GM12892 (cell line): ENCODE measurements around the gene DES.

Experiments used
- DNase-seq: peaks from one replicate; pipeline ENCODE4 v3.0.0; 2011; ENCODE audit not compliant: insufficient read length
- FAIRE-seq: peaks from 2 replicates; lab custom pipeline; 2011; peaks lifted over from hg19 to GRCh38; lab: Jason Lieb, UNC
- POLR2A ChIP-seq: IDR thresholded peaks from 2 replicates; pipeline ENCODE4 v1.6.1; 2011; ENCODE audit warnings: low read depth, low read length, control low read depth
- POLR2AphosphoS5 ChIP-seq: IDR thresholded peaks from 2 replicates; pipeline ENCODE4 v1.6.1; 2011; ENCODE audit warnings: low read depth, low read length, control low read depth
- TAF1 ChIP-seq: IDR thresholded peaks from 2 replicates; pipeline ENCODE4 v1.6.1; 2011; ENCODE audit warnings: low read depth, mild to moderate bottlenecking, control low read depth, low read length, borderline replicate concordance

The DES gene

GRCh38 chr2:219423652-219424377, 5.6 kb downstream of the DES start:
- DNase-seq (no peak), FAIRE-seq (no peak)

DNA sequence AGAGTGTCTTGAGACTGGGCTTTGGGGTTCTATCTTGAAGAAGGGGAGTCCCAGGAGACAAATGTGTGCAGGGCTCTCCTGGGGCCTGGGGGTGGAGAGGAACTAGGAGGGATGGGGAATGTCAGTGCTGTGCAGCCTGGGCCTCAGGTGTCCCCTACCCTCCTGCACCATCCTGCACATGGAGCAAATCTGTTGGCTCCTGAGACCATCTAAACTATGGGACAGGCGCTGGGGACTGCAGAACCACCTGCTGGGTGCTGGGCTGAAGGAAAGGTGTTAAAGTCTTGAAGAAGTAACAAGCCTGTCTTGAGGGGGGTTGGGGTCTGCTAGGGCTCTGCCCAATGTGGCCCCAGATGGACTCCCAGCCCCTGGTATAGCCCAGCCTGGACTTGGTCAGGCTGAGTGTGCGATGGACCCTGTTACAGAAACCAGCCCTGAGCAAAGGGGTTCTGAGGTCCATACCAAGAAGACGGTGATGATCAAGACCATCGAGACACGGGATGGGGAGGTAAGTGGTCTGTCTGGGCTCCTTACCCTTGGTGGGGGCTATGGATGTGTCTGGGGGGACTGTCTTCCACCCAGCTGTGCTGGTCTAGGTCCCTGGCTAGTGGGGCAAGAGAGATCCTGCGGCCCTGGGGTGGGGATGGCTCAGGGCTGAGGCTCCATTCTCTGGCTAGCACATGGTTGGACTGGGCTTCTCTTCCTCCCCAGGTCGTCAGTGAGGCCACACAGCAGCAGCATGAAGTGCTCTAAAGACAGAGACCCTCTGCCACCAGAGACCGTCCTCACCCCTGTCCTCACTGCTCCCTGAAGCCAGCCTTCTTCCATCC, 7.3 kb downstream of the DES start:
- no peak for DNase-seq
- no peak for FAIRE-seq
- no peak for TF ChIP-seq POLR2AphosphoS5

More at GRCh38 chr2:219423652-219424377, 5.6 kb downstream of the DES start:
- TF ChIP-seq TAF1 = no peak
- TF ChIP-seq POLR2AphosphoS5 = no peak
- TF ChIP-seq POLR2A = no peak

DNA sequence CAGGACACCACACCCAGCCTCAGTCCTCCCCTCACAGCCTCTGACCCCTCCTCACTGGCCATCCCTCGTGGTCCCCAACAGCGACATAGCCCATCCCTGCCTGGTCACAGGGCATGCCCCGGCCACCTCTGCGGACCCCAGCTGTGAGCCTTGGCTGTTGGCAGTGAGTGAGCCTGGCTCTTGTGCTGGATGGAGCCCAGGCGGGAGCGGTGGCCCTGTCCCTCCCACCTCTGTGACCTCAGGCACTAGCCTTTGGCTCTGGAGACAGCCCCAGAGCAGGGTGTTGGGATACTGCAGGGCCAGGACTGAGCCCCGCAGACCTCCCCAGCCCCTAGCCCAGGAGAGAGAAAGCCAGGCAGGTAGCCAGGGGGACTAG, 7.9 kb downstream of the DES start:
- FAIRE-seq (no peak), DNase-seq (no peak)
- TF ChIP-seq POLR2AphosphoS5 = no peak

GRCh38 chr2:219426534-219427136, 8.5 kb downstream of the DES start:
- TF ChIP-seq POLR2A (no peak), TAF1 (no peak), POLR2AphosphoS5 (no peak)
- no peak for DNase-seq
- FAIRE-seq = no peak

- DNase-seq (no peak), FAIRE-seq (no peak)
- TF ChIP-seq POLR2A (no peak), POLR2AphosphoS5 (no peak), TAF1 (no peak)
Observed at GRCh38 chr2:219428469-219428868, 10.3 kb downstream of the DES start.

- TF ChIP-seq POLR2AphosphoS5 (no peak), POLR2A (no peak), TAF1 (no peak)
- FAIRE-seq (no peak), DNase-seq (no peak)
Observed at GRCh38 chr2:219429958-219430606, 11.9 kb downstream of the DES start.

GRCh38 chr2:219430633-219431615, 12.7 kb downstream of the DES start:
- DNase-seq (no peak), FAIRE-seq (no peak)
- TF ChIP-seq POLR2A = no peak
- no peak for TF ChIP-seq POLR2AphosphoS5
- TF ChIP-seq TAF1 = no peak

DNA sequence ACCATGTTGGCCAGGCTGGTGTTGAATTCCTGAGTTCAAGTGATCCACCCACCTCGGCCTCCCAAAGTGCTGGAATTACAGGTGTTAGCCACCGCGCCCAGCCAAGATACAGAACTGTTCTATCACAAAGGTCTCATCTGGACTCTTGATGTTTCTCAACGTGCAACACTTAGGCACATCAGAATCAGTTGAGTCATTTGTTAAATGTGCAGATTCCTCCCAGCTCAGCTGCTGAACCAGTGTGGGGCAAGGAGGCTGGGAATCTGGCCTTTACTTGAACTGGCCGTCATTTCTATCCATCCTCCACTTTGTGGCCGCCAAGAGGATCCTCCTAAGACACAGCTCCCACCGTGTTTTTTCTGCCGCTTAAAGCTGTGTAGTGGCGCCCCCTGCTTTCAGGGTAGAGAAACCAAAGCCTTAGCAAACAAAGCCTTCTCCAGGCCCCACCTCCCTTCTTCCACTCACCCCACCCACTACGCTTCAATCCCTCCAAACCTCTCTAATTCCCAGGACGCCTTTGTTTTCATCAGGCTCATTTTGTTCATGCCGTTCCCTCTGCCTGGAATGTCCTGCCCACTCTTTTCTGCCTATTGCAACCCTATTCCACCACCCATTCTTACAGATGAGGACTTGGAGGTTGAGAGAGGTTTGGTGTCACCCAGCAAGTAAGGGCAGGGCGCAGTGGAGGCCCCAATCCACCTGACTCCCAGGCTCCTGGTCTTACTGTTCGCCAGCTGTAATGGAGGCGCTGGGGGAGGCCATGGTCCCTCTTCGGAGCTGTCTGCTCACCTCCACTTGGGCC, 15.7 kb downstream of the DES start:
- FAIRE-seq = no peak
- no peak for TF ChIP-seq POLR2AphosphoS5
- no peak for TF ChIP-seq TAF1
- TF ChIP-seq POLR2A = no peak
- DNase-seq = no peak

DNA sequence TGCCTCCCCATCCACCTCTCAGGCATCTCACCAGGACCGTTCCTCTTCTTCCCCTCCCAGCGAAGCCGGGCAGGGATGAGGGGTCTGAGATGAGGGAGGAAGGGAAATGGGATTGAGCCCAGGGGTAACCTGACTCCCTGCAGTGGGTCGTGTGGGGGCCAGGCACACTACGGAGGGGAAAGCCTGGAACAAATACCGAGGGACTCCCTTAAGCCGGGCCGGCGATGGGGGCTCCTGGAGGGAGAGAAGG, 16.2 kb downstream of the DES start:
- DNase-seq (no peak), FAIRE-seq (no peak)
- TF ChIP-seq TAF1 = no peak
- no peak for TF ChIP-seq POLR2A
- no peak for TF ChIP-seq POLR2AphosphoS5

DNA sequence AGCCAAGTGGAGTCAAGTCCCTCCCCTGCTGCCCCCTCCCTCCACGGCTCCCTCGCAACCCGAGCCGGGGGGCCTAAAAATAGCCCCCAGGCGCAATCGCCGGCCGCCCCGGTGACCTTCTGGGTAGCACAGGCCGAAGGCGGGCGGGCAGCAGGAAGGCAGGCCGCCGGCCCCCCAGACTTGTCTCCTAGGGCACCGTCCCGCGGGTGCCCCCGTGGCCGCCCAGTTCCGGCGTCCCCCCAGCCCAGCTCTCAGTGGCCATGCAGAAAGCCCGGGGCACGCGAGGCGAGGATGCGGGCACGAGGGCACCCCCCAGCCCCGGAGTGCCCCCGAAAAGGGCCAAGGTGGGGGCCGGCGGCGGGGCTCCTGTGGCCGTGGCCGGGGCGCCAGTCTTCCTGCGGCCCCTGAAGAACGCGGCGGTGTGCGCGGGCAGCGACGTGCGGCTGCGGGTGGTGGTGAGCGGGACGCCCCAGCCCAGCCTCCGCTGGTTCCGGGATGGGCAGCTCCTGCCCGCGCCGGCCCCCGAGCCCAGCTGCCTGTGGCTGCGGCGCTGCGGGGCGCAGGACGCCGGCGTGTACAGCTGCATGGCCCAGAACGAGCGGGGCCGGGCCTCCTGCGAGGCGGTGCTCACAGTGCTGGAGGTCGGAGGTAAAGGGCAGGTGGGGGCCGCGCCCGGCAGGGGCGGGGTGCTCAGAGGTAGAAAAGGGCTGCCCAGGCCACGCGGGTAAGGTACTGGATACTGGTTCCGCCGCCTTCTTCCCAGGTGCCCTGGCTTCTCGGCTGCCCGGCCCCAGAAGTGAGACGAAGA, 16.7 kb downstream of the DES start, which contains the start of gene SPEG:
Gene SPEG (plus strand): TSS at position 126 of the 808 bp plus-strand sequence. CDS start 135 bp downstream, at position 261.
- no peak for FAIRE-seq

More for the DNA sequence above, 16.7 kb downstream of the DES start, which contains the start of gene SPEG:
- TF ChIP-seq POLR2AphosphoS5 (no peak), TAF1 (no peak), POLR2A (no peak)
- DNase-seq = no peak
